Measurements from ENCODE around the gene ABHD10. TPM values are rescaled to one million over a fixed set of nuclear protein-coding genes. Genes with fewer than 3 reads are reported as not detected.

The ABHD10 gene
- total RNA-seq, 4 donors from 2014 or later, result 2.2 to 23.3 (median 9.3) TPM

GRCh38 chr3:112013058-112013783, 34.4 kb downstream of the ABHD10 start:
- intact Hi-C loops (cut with DNase I; ENCODE audit: low total_unique reads) (no loop called here), in situ Hi-C loops (cut with MboI; ENCODE audit: low pct_ligation_motif_present in 1 of 4, low pct_unique_long_range_greater_than_20kb in 1 of 4, low sequenced_read_pairs in 3 of 4) (no loop called here)
- H3K4me1 ChIP-seq, result peaks cover 0 to 9% (median 0%) of the 10 kb centered on the region in 4 donors
- H3K27ac ChIP-seq, result no peak overlapping the region
- no peaks in the 10 kb centered on the region for H3K9me3 ChIP-seq
- H3K27me3 ChIP-seq, result no peaks in the 10 kb centered on the region
- TF ChIP-seq, protein P1, sequence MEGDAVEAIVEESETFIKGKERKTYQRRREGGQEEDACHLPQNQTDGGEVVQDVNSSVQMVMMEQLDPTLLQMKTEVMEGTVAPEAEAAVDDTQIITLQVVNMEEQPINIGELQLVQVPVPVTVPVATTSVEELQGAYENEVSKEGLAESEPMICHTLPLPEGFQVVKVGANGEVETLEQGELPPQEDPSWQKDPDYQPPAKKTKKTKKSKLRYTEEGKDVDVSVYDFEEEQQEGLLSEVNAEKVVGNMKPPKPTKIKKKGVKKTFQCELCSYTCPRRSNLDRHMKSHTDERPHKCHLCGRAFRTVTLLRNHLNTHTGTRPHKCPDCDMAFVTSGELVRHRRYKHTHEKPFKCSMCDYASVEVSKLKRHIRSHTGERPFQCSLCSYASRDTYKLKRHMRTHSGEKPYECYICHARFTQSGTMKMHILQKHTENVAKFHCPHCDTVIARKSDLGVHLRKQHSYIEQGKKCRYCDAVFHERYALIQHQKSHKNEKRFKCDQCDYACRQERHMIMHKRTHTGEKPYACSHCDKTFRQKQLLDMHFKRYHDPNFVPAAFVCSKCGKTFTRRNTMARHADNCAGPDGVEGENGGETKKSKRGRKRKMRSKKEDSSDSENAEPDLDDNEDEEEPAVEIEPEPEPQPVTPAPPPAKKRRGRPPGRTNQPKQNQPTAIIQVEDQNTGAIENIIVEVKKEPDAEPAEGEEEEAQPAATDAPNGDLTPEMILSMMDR (IDR thresholded peaks at IDR 0.05), result peak; percentile 55 to 67 (median 64)
- TF ChIP-seq EP300 (IDR thresholded peaks at IDR 0.05; ENCODE audit: low read depth), result no peak
- no peak for TF ChIP-seq POLR2A (IDR thresholded peaks at IDR 0.05)
- DNase-seq, result peak; percentile 46
- no peaks in the 10 kb centered on the region for H3K36me3 ChIP-seq
- WGBS, 2 donors (ENCODE audit: low coverage in 1 of 2), result 5 to 44% methylated on average over 10 to 19 of the region's 19 CpGs
- H3K4me3 ChIP-seq, result no peak overlapping the region

DNA sequence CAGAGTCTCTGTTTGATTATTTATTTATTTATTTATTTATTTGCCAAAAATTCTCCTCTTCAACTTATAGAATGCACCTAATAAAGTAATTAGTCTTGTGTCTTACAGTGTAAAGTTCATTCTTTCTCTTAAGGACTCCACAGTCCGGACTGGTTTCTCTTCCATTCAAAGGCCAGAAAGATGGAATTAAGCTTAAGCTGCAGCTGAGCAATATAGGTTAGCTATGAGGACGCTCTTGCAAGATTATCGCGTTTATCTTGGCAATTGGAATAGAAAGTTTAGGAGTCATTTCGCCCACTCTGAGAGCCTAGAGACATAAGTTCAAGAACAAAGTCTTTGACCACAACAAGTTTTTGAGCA, 34.9 kb downstream of the ABHD10 start:
- intact Hi-C loops (cut with DNase I; ENCODE audit: low total_unique reads) (loop anchor here (1.0 kb wide), 1 partner anchor 346 kb away; no protein-coding TSS in a partner anchor), in situ Hi-C loops (cut with MboI; ENCODE audit: low pct_ligation_motif_present in 1 of 4, low pct_unique_long_range_greater_than_20kb in 1 of 4, low sequenced_read_pairs in 3 of 4) (no loop called here)
- Histone ChIP-seq H3K4me3 (no peak overlapping the region), H3K36me3 (no peaks in the 10 kb centered on the region), H3K27me3 (no peaks in the 10 kb centered on the region), H3K27ac (no peak overlapping the region), H3K9me3 (no peaks in the 10 kb centered on the region), H3K4me1 (peaks cover 0 to 9% (median 0%) of the 10 kb centered on the region in 4 donors)
- DNase-seq, result no peak
- 55 to 61% methylated on average over 5 of the region's 5 CpGs for WGBS, 2 donors (ENCODE audit: low coverage in 1 of 2)
- TF ChIP-seq POLR2A (IDR thresholded peaks at IDR 0.05) (no peak), POLR2AphosphoS5 (IDR thresholded peaks at IDR 0.05) (no peak), EP300 (IDR thresholded peaks at IDR 0.05; ENCODE audit: low read depth) (no peak)
- TF ChIP-seq, protein P1 (IDR thresholded peaks at IDR 0.05), result no peak

DNA sequence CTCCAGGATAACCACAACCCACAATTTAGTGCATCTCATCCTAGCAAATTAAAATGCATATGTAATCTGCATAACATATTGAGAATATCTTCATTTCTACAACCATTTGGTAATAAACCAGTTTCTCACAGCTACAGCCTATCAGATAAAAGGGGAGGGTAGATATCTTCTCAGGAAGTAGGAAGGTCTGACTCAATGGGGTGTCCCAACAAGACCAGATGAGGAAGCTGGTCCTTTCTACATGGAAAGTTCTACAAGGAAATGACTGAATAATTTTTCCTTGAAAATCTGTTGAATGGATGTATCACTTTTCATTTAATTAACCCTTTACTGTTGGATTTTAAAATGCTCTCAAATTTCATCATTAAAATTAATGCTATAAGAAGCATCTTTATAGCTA, 38.3 kb downstream of the ABHD10 start:
- in situ Hi-C loops (cut with MboI; ENCODE audit: low pct_ligation_motif_present in 1 of 4, low pct_unique_long_range_greater_than_20kb in 1 of 4, low sequenced_read_pairs in 3 of 4), result no loop called here
- no peak overlapping the region for H3K27ac ChIP-seq
- TF ChIP-seq POLR2AphosphoS5 (IDR thresholded peaks at IDR 0.05) (no peak), EP300 (IDR thresholded peaks at IDR 0.05; ENCODE audit: low read depth) (no peak), POLR2A (IDR thresholded peaks at IDR 0.05) (no peak)
- TF ChIP-seq, protein P1 (IDR thresholded peaks at IDR 0.05), result no peak

GRCh38 chr3:112018712-112019111, 39.9 kb downstream of the ABHD10 start:
- in situ Hi-C loops (cut with MboI; ENCODE audit: low pct_ligation_motif_present in 1 of 4, low pct_unique_long_range_greater_than_20kb in 1 of 4, low sequenced_read_pairs in 3 of 4) (no loop called here), intact Hi-C loops (cut with DNase I; ENCODE audit: low total_unique reads) (no loop called here)
- Histone ChIP-seq H3K9me3 (no peaks in the 10 kb centered on the region), H3K27ac (no peak overlapping the region), H3K27me3 (no peaks in the 10 kb centered on the region), H3K36me3 (no peaks in the 10 kb centered on the region), H3K4me1 (peaks cover 0 to 2% (median 0%) of the 10 kb centered on the region in 4 donors), H3K4me3 (no peak overlapping the region)
- no peak for TF ChIP-seq POLR2A (IDR thresholded peaks at IDR 0.05)
- no peak for TF ChIP-seq EP300 (IDR thresholded peaks at IDR 0.05; ENCODE audit: low read depth)
- TF ChIP-seq, protein P1 (IDR thresholded peaks at IDR 0.05), result no peak
- no peak for TF ChIP-seq POLR2AphosphoS5 (IDR thresholded peaks at IDR 0.05)
- 94% methylated on average over 4 of the region's 4 CpGs; no CpG with 5 or more reads in 1 of the 2 donors for WGBS, 2 donors (ENCODE audit: low coverage in 1 of 2)
- no peak for DNase-seq

More for the DNA sequence above, 38.3 kb downstream of the ABHD10 start:
- Histone ChIP-seq H3K9me3 (no peaks in the 10 kb centered on the region), H3K27me3 (no peaks in the 10 kb centered on the region), H3K4me1 (peaks cover 0 to 9% (median 0%) of the 10 kb centered on the region in 4 donors), H3K36me3 (no peaks in the 10 kb centered on the region), H3K4me3 (no peak overlapping the region)
- DNase-seq, result no peak
- intact Hi-C loops (cut with DNase I; ENCODE audit: low total_unique reads), result no loop called here
